ENCODE measurements around the gene KCNK17. TPM values are rescaled to one million over a fixed set of nuclear protein-coding genes. Genes with fewer than 3 reads are reported as not detected.

KCNK17 gene
- total RNA-seq, 2 experiments from 2014 or later, result not detected

DNA sequence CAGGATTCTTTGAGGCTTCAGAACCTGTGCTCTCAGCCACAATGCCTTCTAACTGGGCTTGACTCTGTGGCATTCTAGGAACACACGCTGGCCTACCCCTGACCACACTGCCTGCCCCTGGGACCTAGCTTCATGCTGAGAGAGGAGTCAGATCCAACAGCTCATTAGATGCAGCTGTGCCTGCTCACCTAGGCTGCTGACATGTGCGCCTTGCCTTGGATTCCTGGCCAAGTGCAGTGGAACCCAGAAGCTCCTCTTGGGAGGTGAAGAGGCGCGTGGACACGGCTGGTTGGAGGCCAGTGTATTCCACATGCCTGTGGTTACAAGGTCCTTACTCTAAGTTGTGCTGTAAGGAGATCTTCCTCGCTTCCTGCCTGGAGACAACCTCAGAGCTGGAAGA, 33.0 kb upstream of the KCNK17 start:
- intact Hi-C loops (cut with micrococcal nuclease), result no loop called here
- Mint-ChIP-seq H3K4me3 (no peak overlapping the region), H3K36me3 (no peaks in the 10 kb centered on the region), H3K9me3 (no peaks in the 10 kb centered on the region), H3K27ac (no peak overlapping the region), H3K27me3 (no peaks in the 10 kb centered on the region), H3K4me1 (ENCODE audit: low read depth) (no peaks in the 10 kb centered on the region)
- ChIA-PET POLR2A (no interaction called here), CTCF (interaction anchor here (0.7 to 1.5 kb wide), 4 partner anchors 12 to 546 kb away, joined by 3 to 4 read pairs (median 3); no protein-coding TSS in a partner anchor)
- no peak for DNase-seq

- Mint-ChIP-seq H3K27ac (no peak overlapping the region), H3K9me3 (no peaks in the 10 kb centered on the region), H3K4me3 (no peak overlapping the region), H3K36me3 (no peaks in the 10 kb centered on the region), H3K27me3 (no peaks in the 10 kb centered on the region), H3K4me1 (ENCODE audit: low read depth) (no peaks in the 10 kb centered on the region)
- intact Hi-C loops (cut with micrococcal nuclease), result no loop called here
- ChIA-PET POLR2A (no interaction called here), CTCF (interaction anchor here (0.6 kb wide), 1 partner anchor 8 kb away, joined by 3 read pairs; no protein-coding TSS in a partner anchor)
- DNase-seq, result no peak
Measured at GRCh38 chr6:39344821-39345280, 30.6 kb upstream of the KCNK17 start.

DNA sequence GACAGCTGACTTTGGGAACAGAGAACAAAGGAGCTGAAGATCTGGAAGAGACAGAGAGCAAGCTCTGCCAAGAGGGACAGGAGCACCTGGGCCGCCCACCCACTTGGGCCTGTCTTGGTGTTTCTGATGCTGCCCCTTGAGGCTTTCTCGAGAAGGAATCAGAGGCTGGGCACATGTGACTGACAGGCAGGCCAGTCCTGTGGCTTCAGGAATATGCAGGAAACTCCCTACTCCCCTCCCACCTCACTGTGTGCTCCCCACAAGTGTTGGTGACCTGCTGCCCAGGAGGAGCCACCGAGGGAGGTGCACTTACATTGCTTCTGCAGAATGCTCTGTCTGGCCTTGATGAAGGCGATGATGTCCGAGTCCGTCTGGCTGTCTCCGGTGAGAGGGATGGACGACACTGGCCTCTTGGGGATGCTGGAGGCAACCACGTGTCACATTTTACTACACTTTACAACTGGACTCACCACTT, 29.2 kb upstream of the KCNK17 start:
- H3K4me1 Mint-ChIP-seq (ENCODE audit: low read depth), result no peaks in the 10 kb centered on the region
- intact Hi-C loops (cut with micrococcal nuclease), result no loop called here
- CTCF ChIA-PET, result no interaction called here
- peaks cover 4% of the 10 kb centered on the region for H3K27me3 Mint-ChIP-seq
- no peak overlapping the region for H3K27ac Mint-ChIP-seq
- POLR2A ChIA-PET, result no interaction called here
- H3K9me3 Mint-ChIP-seq, result no peaks in the 10 kb centered on the region
- H3K4me3 Mint-ChIP-seq, result no peak overlapping the region
- DNase-seq, result no peak
- H3K36me3 Mint-ChIP-seq, result no peaks in the 10 kb centered on the region

DNA sequence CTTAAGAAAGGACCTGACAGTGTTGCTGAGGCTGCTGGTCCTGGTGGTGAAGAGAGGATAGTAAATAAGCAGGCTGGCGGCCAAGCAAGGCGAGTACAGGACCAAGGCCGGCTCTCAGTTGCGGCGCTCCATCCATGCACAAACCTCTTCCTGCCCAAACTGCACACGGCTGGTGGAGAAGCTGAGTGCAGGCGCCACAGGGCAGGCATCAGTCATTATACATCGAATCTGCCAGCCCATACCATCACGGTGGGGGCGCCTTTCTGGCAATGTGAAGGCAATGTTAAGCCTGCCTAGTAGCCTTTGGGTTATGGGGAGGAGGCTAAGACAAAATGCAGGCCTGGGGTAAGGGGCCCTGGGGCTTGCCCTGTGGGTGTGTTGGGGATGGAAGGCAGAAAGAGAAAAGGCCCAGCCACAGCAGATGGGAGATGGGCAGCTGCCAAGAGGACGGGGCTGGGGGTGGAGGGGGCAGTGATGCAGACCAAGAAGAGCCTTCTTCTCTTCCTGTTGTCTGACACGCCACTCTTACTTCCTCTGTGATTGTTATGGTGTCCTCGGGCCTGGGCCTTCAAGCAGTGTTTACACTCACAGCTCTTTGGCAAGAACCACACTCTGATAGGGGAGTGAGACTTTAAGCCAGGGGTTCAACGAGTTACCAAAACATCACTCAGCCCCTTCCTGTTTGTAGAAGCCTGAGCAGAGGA, 28.6 kb upstream of the KCNK17 start:
- intact Hi-C loops (cut with micrococcal nuclease), result no loop called here
- Mint-ChIP-seq H3K36me3 (no peaks in the 10 kb centered on the region), H3K4me3 (no peak overlapping the region), H3K27ac (no peak overlapping the region), H3K9me3 (no peaks in the 10 kb centered on the region), H3K4me1 (ENCODE audit: low read depth) (no peaks in the 10 kb centered on the region), H3K27me3 (peaks cover 10% of the 10 kb centered on the region)
- POLR2A ChIA-PET, result no interaction called here
- DNase-seq, result no peak
- CTCF ChIA-PET, result interaction anchor here (0.6 kb wide), 1 partner anchor 20 kb away, joined by 3 read pairs; no protein-coding TSS in a partner anchor

GRCh38 chr6:39341937-39342336, 27.7 kb upstream of the KCNK17 start:
- ChIA-PET CTCF (interaction anchor here (0.6 kb wide), 1 partner anchor 21 kb away, joined by 3 read pairs; no protein-coding TSS in a partner anchor), POLR2A (no interaction called here)
- no peak overlapping the region for H3K27ac Mint-ChIP-seq
- H3K4me3 Mint-ChIP-seq, result no peak overlapping the region
- no peaks in the 10 kb centered on the region for H3K9me3 Mint-ChIP-seq
- DNase-seq, result no peak
- H3K4me1 Mint-ChIP-seq (ENCODE audit: low read depth), result no peaks in the 10 kb centered on the region
- H3K27me3 Mint-ChIP-seq, result peaks cover 14% of the 10 kb centered on the region
- intact Hi-C loops (cut with micrococcal nuclease), result no loop called here
- no peaks in the 10 kb centered on the region for H3K36me3 Mint-ChIP-seq

GRCh38 chr6:39341352-39341751, 27.1 kb upstream of the KCNK17 start:
- POLR2A ChIA-PET, result no interaction called here
- H3K4me3 Mint-ChIP-seq, result no peak overlapping the region
- CTCF ChIA-PET, result interaction anchor here (1.0 to 1.3 kb wide), 2 partner anchors 9 to 21 kb away, joined by 3 to 4 read pairs; no protein-coding TSS in a partner anchor
- peaks cover 1% of the 10 kb centered on the region for H3K4me1 Mint-ChIP-seq (ENCODE audit: low read depth)
- H3K36me3 Mint-ChIP-seq, result no peaks in the 10 kb centered on the region
- no peak for DNase-seq
- H3K27me3 Mint-ChIP-seq, result peaks cover 14% of the 10 kb centered on the region
- no peak overlapping the region for H3K27ac Mint-ChIP-seq
- H3K9me3 Mint-ChIP-seq, result no peaks in the 10 kb centered on the region
- intact Hi-C loops (cut with micrococcal nuclease), result no loop called here

DNA sequence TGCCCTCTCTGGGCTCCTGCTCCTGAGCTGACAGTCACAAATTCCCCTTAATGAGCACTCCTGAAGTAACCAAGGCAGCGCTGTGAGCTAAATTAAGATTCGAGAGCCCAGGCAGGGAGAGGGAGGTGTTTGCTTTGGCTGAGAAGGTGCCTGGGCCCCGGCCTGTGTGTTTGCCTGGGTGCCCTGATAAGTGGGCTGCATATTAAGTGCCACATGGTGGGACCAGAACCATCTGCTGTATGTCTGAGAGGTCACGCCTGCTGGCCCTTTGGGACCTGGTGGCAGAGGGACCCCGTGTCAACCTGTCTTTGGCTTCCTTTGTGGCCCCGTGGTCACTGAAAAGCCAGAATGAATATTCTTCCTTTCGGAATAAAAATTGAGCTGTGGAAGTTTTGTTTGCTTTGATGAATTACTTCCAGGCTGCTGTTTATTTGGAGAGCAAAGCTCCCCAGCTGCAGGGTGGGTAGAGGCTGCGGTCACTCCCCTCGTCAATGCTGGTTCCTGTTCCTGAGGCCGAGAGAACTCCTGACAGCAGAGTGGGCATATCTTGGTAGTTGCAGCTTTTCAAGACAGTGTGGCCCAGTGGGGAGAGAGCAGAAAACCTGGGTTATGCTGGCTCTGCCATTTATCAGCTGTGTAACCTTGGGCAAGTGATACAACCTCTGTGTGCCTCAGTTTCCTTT, 25.8 kb upstream of the KCNK17 start:
- intact Hi-C loops (cut with micrococcal nuclease), result no loop called here
- POLR2A ChIA-PET, result no interaction called here
- Mint-ChIP-seq H3K4me3 (no peak overlapping the region), H3K4me1 (ENCODE audit: low read depth) (peaks cover 7% of the 10 kb centered on the region), H3K36me3 (no peaks in the 10 kb centered on the region), H3K9me3 (no peaks in the 10 kb centered on the region), H3K27me3 (peaks cover 14% of the 10 kb centered on the region), H3K27ac (no peak overlapping the region)
- DNase-seq, result no peak
- CTCF ChIA-PET, result interaction anchor here (1.0 to 1.3 kb wide), 2 partner anchors 11 to 22 kb away, joined by 3 to 4 read pairs; no protein-coding TSS in a partner anchor

DNA sequence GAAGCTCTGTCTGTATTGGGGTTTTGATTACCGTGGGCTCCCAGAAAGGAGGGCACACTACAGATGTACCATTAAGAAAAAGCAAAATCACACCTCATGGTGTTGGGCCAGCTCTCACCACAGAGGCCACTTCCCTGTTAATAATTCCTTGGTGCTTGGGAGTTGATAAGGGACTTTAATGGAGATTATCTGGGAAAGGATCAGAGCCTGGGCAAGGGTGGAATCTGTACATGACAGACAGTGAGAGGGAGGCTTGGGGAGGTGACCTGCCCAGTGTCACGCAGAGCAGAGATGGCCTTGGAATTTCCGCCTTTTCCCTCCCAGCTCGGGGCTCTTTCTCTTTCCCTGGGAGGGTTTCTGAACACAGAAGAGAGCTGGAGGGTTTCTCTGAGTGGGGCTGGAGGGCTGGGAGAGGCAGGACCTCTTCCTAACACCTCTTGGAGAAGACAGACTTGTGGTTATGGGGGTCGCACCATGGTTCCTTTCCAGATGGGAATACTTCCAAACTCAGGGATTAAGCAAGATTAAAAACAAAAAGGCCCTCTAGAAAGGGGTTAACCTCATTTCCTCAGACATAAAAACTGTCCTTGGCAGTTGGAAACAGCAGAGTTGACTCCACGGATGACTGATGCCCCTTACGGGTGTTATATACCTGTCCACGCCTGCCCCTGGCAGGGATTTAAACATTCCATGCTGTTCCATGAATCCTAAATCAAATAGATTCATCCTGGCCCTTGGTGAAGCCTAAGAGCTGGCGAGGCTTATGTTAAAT, 25.1 kb upstream of the KCNK17 start:
- POLR2A ChIA-PET, result interaction anchor here (0.6 kb wide), 1 partner anchor 372 kb away, joined by 3 read pairs; no protein-coding TSS in a partner anchor
- Mint-ChIP-seq H3K4me3 (no peak overlapping the region), H3K4me1 (ENCODE audit: low read depth) (peaks cover 7% of the 10 kb centered on the region), H3K36me3 (no peaks in the 10 kb centered on the region), H3K27ac (no peak overlapping the region), H3K27me3 (peaks cover 15% of the 10 kb centered on the region), H3K9me3 (no peaks in the 10 kb centered on the region)
- DNase-seq, result no peak
- intact Hi-C loops (cut with micrococcal nuclease), result no loop called here
- CTCF ChIA-PET, result no interaction called here

DNA sequence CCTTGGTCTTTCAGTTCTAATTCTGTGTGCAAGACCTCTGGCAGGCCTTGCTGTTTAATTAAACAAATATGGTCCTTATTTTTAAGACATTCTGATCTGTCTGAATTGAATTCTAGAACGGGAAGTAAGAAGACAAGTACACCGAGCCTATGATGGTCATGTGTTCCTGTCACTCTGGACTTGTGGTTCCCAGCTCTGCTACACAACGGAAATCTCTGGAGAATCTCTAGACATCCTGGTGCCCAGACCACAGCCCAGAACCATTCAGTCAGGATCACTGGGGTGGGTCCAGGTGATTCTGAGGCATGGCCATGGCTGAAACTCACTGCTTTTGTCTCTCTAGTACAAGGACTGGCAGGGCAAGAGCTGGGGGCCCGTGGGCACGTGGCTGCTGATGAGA, 24.2 kb upstream of the KCNK17 start:
- H3K36me3 Mint-ChIP-seq, result no peaks in the 10 kb centered on the region
- peaks cover 7% of the 10 kb centered on the region for H3K4me1 Mint-ChIP-seq (ENCODE audit: low read depth)
- no peak overlapping the region for H3K4me3 Mint-ChIP-seq
- no peak overlapping the region for H3K27ac Mint-ChIP-seq
- ChIA-PET CTCF (no interaction called here), POLR2A (no interaction called here)
- no peak for DNase-seq
- H3K9me3 Mint-ChIP-seq, result no peaks in the 10 kb centered on the region
- intact Hi-C loops (cut with micrococcal nuclease), result no loop called here
- H3K27me3 Mint-ChIP-seq, result peaks cover 15% of the 10 kb centered on the region

- no peaks in the 10 kb centered on the region for H3K36me3 Mint-ChIP-seq
- H3K27me3 Mint-ChIP-seq, result peaks cover 19% of the 10 kb centered on the region
- intact Hi-C loops (cut with micrococcal nuclease), result no loop called here
- DNase-seq, result peak; percentile 18
- H3K4me1 Mint-ChIP-seq (ENCODE audit: low read depth), result peaks cover 7% of the 10 kb centered on the region
- no peak overlapping the region for H3K4me3 Mint-ChIP-seq
- no peaks in the 10 kb centered on the region for H3K9me3 Mint-ChIP-seq
- ChIA-PET POLR2A (no interaction called here), CTCF (interaction anchor here (1.1 kb wide), 1 partner anchor 11 kb away, joined by 3 read pairs; no protein-coding TSS in a partner anchor)
- H3K27ac Mint-ChIP-seq, result no peak overlapping the region
Measured at GRCh38 chr6:39335780-39336545, 21.7 kb upstream of the KCNK17 start.

GRCh38 chr6:39333644-39334438, 19.6 kb upstream of the KCNK17 start:
- H3K36me3 Mint-ChIP-seq, result no peaks in the 10 kb centered on the region
- ChIA-PET POLR2A (no interaction called here), CTCF (no interaction called here)
- H3K27me3 Mint-ChIP-seq, result peaks cover 18% of the 10 kb centered on the region
- H3K4me1 Mint-ChIP-seq (ENCODE audit: low read depth), result peaks cover 7% of the 10 kb centered on the region
- no peak overlapping the region for H3K4me3 Mint-ChIP-seq
- H3K27ac Mint-ChIP-seq, result no peak overlapping the region
- intact Hi-C loops (cut with micrococcal nuclease), result no loop called here
- no peaks in the 10 kb centered on the region for H3K9me3 Mint-ChIP-seq
- no peak for DNase-seq

All from activated CD4-positive, alpha-beta memory T cell treated with anti-CD3 and anti-CD28 coated beads for 36 hours (primary cell).